ENCODE data around the gene POLR1G. TPM values are rescaled to one million over a fixed set of nuclear protein-coding genes. Genes with fewer than 3 reads are reported as not detected.

Gene POLR1G
- total RNA-seq, 2 donors from 2014 or later: 6.6 to 8.9 TPM

- no peak overlapping the region for H3K27ac ChIP-seq
- TF ChIP-seq CTCF (IDR thresholded peaks at IDR 0.05): no peak
- TF ChIP-seq POLR2A (IDR thresholded peaks at IDR 0.05): no peak
- TF ChIP-seq POLR2AphosphoS5 (IDR thresholded peaks at IDR 0.05): no peak
- no peaks in the 10 kb centered on the region for H3K27me3 ChIP-seq (replicated peaks; ENCODE audit: insufficient read depth)
- H3K4me1 ChIP-seq (replicated peaks): no peaks in the 10 kb centered on the region
- H3K9me3 ChIP-seq: no peaks in the 10 kb centered on the region
- H3K4me3 ChIP-seq: no peak overlapping the region
- no peak for DNase-seq (ENCODE audit: low spot score)
- WGBS: 82% methylated on average over 11 of the region's 11 CpGs
- H3K36me3 ChIP-seq: no peaks in the 10 kb centered on the region
- intact Hi-C loops (cut with DNase I): no loop called here
Observed at GRCh38 chr19:45368737-45369340, 37.6 kb upstream of the POLR1G start.

GRCh38 chr19:45370410-45371204 lies 35.8 kb upstream of the POLR1G start, which contains the start of gene ERCC2:
Gene ERCC2, minus strand, starts transcription at chr19:45370573. Its CDS starts 33 bp downstream, at chr19:45370540.
- TF ChIP-seq CTCF (IDR thresholded peaks at IDR 0.05) (no peak), POLR2A (IDR thresholded peaks at IDR 0.05) (peak; percentile 53), POLR2AphosphoS5 (IDR thresholded peaks at IDR 0.05) (peak; percentile 100)
- no peaks in the 10 kb centered on the region for H3K9me3 ChIP-seq
- 4% methylated on average over 55 of the region's 55 CpGs for WGBS
- H3K27ac ChIP-seq: peak within 1 kb of the TSS; percentile 72 to 73
- H3K27me3 ChIP-seq (replicated peaks; ENCODE audit: insufficient read depth): no peaks in the 10 kb centered on the region
- DNase-seq (ENCODE audit: low spot score): peak; percentile 99
- H3K36me3 ChIP-seq: no peaks in the 10 kb centered on the region
- peak within 1 kb of the TSS; percentile 72 to 86 for H3K4me3 ChIP-seq
- no peaks in the 10 kb centered on the region for H3K4me1 ChIP-seq (replicated peaks)
- intact Hi-C loops (cut with DNase I): no loop called here

DNA sequence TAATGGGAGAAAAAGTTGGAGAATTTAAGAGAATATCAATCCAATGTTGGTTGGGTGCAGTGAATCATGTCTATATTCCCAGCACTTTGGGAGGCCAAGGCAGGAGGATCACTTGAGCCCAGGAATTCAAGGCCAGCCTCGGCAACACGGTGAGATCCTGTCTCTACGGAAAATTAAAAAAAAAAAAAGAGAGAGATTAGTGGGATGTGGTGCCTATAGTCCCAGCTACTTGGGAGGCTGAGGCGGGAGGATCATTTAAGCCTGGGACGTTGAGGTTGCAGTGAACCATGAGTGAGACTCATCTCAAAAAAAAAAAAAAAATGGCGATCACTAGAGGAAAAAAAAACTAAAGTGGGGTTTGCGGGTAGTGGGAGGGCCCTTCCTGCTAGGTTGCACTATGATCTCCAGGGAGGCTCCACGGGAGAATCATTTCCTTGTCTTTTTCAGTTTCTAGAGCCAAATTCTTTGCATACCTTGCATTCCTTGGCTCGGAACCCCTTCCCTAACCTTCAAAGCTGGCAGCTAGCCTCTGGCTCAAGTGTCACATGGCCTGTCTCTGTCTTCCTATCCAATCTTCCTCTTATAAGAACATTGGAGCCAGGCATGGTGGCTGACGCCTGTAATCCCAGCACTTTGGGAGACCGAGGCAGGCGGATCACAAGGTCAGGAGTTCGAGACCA lies 30.3 kb upstream of the POLR1G start:
- H3K4me3 ChIP-seq: no peak overlapping the region
- intact Hi-C loops (cut with DNase I): no loop called here
- H3K36me3 ChIP-seq: no peaks in the 10 kb centered on the region
- no peaks in the 10 kb centered on the region for H3K27me3 ChIP-seq (replicated peaks; ENCODE audit: insufficient read depth)
- 54% methylated on average over 13 of the region's 13 CpGs for WGBS
- TF ChIP-seq POLR2AphosphoS5 (IDR thresholded peaks at IDR 0.05) (peak; percentile 78), POLR2A (IDR thresholded peaks at IDR 0.05) (no peak)
- peak; percentile 63 for DNase-seq (ENCODE audit: low spot score)
- no peak overlapping the region for H3K27ac ChIP-seq
- no peaks in the 10 kb centered on the region for H3K9me3 ChIP-seq
- H3K4me1 ChIP-seq (replicated peaks): no peaks in the 10 kb centered on the region

- Histone ChIP-seq H3K4me1 (replicated peaks) (no peaks in the 10 kb centered on the region), H3K27ac (no peak overlapping the region), H3K4me3 (no peak overlapping the region), H3K27me3 (replicated peaks; ENCODE audit: insufficient read depth) (no peaks in the 10 kb centered on the region), H3K9me3 (no peaks in the 10 kb centered on the region), H3K36me3 (no peaks in the 10 kb centered on the region)
- WGBS: 94% methylated on average over 1 of the region's 1 CpG
- TF ChIP-seq POLR2A (IDR thresholded peaks at IDR 0.05) (no peak), POLR2AphosphoS5 (IDR thresholded peaks at IDR 0.05) (no peak), CTCF (IDR thresholded peaks at IDR 0.05) (no peak)
- intact Hi-C loops (cut with DNase I): no loop called here
- DNase-seq (ENCODE audit: low spot score): no peak
Observed at GRCh38 chr19:45380107-45380506, 26.3 kb upstream of the POLR1G start.

DNA sequence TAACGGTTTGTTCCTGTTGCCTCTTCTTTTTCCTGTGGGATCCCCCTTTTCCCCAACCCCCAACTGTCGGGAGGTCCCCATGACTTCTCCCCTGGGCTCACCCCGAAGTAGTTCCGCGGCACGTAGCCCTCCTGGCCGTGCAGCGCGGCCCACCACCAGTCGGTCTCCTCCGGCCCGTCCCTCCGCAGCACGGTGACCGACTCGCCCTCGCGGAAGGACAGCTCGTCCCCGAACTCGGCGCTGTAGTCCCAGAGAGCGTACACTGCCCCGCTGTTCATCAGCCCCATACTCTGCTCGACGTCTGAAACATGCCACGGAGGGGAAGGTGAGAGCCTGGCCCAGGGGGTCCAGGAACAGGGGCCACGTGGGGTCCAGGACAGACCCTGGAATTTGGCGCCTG lies 24.0 kb upstream of the POLR1G start:
- TF ChIP-seq CTCF (IDR thresholded peaks at IDR 0.05) (no peak), POLR2AphosphoS5 (IDR thresholded peaks at IDR 0.05) (no peak), POLR2A (IDR thresholded peaks at IDR 0.05) (no peak)
- 83% methylated on average over 29 of the region's 29 CpGs for WGBS
- no peaks in the 10 kb centered on the region for H3K9me3 ChIP-seq
- H3K4me1 ChIP-seq (replicated peaks): no peaks in the 10 kb centered on the region
- DNase-seq (ENCODE audit: low spot score): no peak
- H3K27me3 ChIP-seq (replicated peaks; ENCODE audit: insufficient read depth): no peaks in the 10 kb centered on the region
- H3K36me3 ChIP-seq: no peaks in the 10 kb centered on the region
- intact Hi-C loops (cut with DNase I): no loop called here
- H3K4me3 ChIP-seq: no peak overlapping the region
- no peak overlapping the region for H3K27ac ChIP-seq

All from prostate gland (tissue), 2 donors.